GM13976 (cell line): Measurements from ENCODE around the gene HOXD9.

Experiments
- DNase-seq: peaks from one replicate; pipeline ENCODE4 v3.0.0; 2012; ENCODE audit warnings: low spot score
- CTCF ChIP-seq: IDR thresholded peaks from 2 replicates; pipeline ENCODE4 v1.5.1; 2012; ENCODE audit warnings: borderline replicate concordance, mild to moderate bottlenecking; ENCODE audit not compliant: insufficient read depth; ENCODE audit errors: extremely low read depth, missing control alignments, control extremely low read depth
- in situ Hi-C: fragments of 300-500 bp; cut with MboI; formaldehyde crosslinking; loops from one replicate; pipeline ENCODE4 v1.12.0; 2022; ENCODE audit warnings: low sequenced_read_pairs, mixed read lengths, inconsistent platforms; ENCODE audit not compliant: unreplicated experiment

The HOXD9 gene

GRCh38 chr2:176146645-176147044, 24.1 kb downstream of the HOXD9 start:
- no peak for TF ChIP-seq CTCF
- in situ Hi-C loops, result loop anchor here (10.0 to 25.0 kb wide), 4 partner anchors 308 to 666 kb away; no protein-coding TSS in a partner anchor
- DNase-seq, result no peak

GRCh38 chr2:176147210-176147799, 24.8 kb downstream of the HOXD9 start:
- DNase-seq, result no peak
- TF ChIP-seq CTCF, result no peak
- in situ Hi-C loops, result loop anchor here (10.0 to 25.0 kb wide), 4 partner anchors 307 to 665 kb away; no protein-coding TSS in a partner anchor

GRCh38 chr2:176147800-176148496, 25.4 kb downstream of the HOXD9 start:
- DNase-seq, result no peak
- in situ Hi-C loops, result loop anchor here (10.0 to 25.0 kb wide), 4 partner anchors 307 to 664 kb away; no protein-coding TSS in a partner anchor
- no peak for TF ChIP-seq CTCF

- in situ Hi-C loops, result loop anchor here (10.0 to 25.0 kb wide), 4 partner anchors 306 to 663 kb away; no protein-coding TSS in a partner anchor
- DNase-seq, result no peak
- TF ChIP-seq CTCF, result no peak
These were observed 26.4 kb downstream of the HOXD9 start for GRCh38 chr2:176148751-176149421.

- no peak for TF ChIP-seq CTCF
- in situ Hi-C loops, result loop anchor here (10.0 to 25.0 kb wide), 4 partner anchors 305 to 663 kb away; no protein-coding TSS in a partner anchor
- no peak for DNase-seq
These were observed 27.0 kb downstream of the HOXD9 start for GRCh38 chr2:176149481-176149938.

- DNase-seq, result no peak
- in situ Hi-C loops, result loop anchor here (10.0 to 25.0 kb wide), 4 partner anchors 305 to 662 kb away; no protein-coding TSS in a partner anchor
- TF ChIP-seq CTCF, result no peak
These were observed 27.5 kb downstream of the HOXD9 start for GRCh38 chr2:176149939-176150583.
